ENCODE results near the gene IL18R1.

- TF ChIP-seq CTCF (optimal IDR thresholded peaks at IDR 0.05 in 1 of 3, IDR thresholded peaks at IDR 0.05 in 1 of 3, conservative IDR thresholded peaks at IDR 0.05 in 1 of 3; ENCODE audit: extremely low read depth in 1 of 3, insufficient read depth in 2 of 3, low read length in 3 of 3) (no peak), EZH2 (IDR thresholded peaks at IDR 0.05; ENCODE audit: low read length) (no peak)
Measured at GRCh38 chr2:102335871-102336366, 19.7 kb upstream of the IL18R1 start.
